Activated T-cell treated with anti-CD3 and anti-CD28 coated beads, Interleukin-2, amount 50 U/mL, for 72 hours (primary cell): ENCODE results near the gene UGT2A1. TPM values are rescaled to one million over a fixed set of nuclear protein-coding genes. Genes with fewer than 3 reads are reported as not detected.
"Not testable (repeated sequence)": the region's sequence is repeated elsewhere in the genome, so short reads cannot be mapped to it uniquely, and the experiment has no call there.

ENCODE experiments used
- ATAC-seq, 2 donors: fragments of 150-1000 bp; cut with Tn5 transposase; replicated peaks in 1 of 2; 2 replicates each; pipeline ENCODE4 v1.10.0; 2021; ENCODE audit warnings: moderate library complexity in 2 of 2, mild to moderate bottlenecking in 1 of 2
- DNase-seq, 2 donors: peaks; one replicate each; pipeline ENCODE4 v3.0.0; 2021 to 2022; ENCODE audit warnings: mixed read lengths in 1 of 2
- H3K27ac Mint-ChIP-seq: one replicate; pipeline ENCODE4 v1.8.0; 2022; ENCODE audit warnings: mild to moderate bottlenecking, moderate library complexity, mixed read lengths
- H3K27me3 Mint-ChIP-seq: one replicate; pipeline ENCODE4 v1.8.0; 2022; ENCODE audit warnings: low read depth, mixed read lengths
- H3K36me3 Mint-ChIP-seq, 2 donors: one replicate each; pipeline ENCODE4 v1.8.0; 2022; ENCODE audit warnings: mixed read lengths in 2 of 2, mild to moderate bottlenecking in 1 of 2; ENCODE audit not compliant: insufficient read depth in 2 of 2
- H3K4me1 Mint-ChIP-seq: one replicate; pipeline ENCODE4 v1.8.0; 2022; ENCODE audit warnings: low read depth, mixed read lengths
- H3K4me3 Mint-ChIP-seq, 2 donors: one replicate each; pipeline ENCODE4 v1.8.0; 2022; ENCODE audit warnings: mild to moderate bottlenecking in 2 of 2, mixed read lengths in 2 of 2, moderate library complexity in 2 of 2
- H3K9me3 Mint-ChIP-seq, 2 donors: one replicate each; pipeline ENCODE4 v1.8.0; 2022; ENCODE audit warnings: mixed read lengths in 2 of 2
- total RNA-seq, 2 donors: library from RNA; stranded (reverse); gene quantifications; one replicate each; pipeline ENCODE4 v1.2.3, GENCODE V29; 2022

The UGT2A1 gene
- total RNA-seq: not detected

GRCh38 chr4:69653147-69653546 lies at the start of gene UGT2A1:
Gene UGT2A1 (minus strand): TSS chr4:69653247. CDS start chr4:69647644, 5,603 bp downstream.
- DNase-seq (no peak), ATAC-seq (no peak)
- H3K4me3 Mint-ChIP-seq: no peak within 1 kb of the TSS
- H3K36me3 Mint-ChIP-seq: no peaks in the 10 kb centered on the region
- no peak within 1 kb of the TSS for H3K27ac Mint-ChIP-seq
- no peaks in the 10 kb centered on the region for H3K4me1 Mint-ChIP-seq
- no peaks in the 10 kb centered on the region for H3K9me3 Mint-ChIP-seq
- H3K27me3 Mint-ChIP-seq: no peaks in the 10 kb centered on the region

DNA sequence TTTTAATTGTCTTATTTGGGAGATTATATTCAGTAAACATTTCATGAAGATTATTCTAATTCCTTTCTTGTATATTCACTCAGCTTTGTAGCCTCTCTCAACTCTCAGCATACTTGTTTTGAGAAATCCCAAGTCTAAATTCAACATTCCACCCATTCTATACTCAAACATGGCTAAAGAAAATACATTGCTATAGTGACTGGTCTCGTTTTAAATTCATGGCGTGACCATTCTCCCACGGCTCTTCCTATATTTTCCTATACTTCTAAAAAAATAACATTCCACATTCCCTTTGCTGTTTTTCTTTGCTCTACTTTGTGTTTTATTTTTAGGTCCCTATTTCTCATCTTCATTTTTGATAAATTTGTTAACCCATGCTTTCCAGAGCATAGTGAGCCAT lies 49.2 kb upstream of the UGT2A1 start:
- Mint-ChIP-seq H3K27me3 (no peaks in the 10 kb centered on the region), H3K9me3 (peaks cover 3 to 5% of the 10 kb centered on the region in 2 donors), H3K4me1 (no peaks in the 10 kb centered on the region), H3K36me3 (peaks cover 0 to 3% of the 10 kb centered on the region in 2 donors), H3K27ac (no peak overlapping the region), H3K4me3 (no peak overlapping the region)
- ATAC-seq (no peak), DNase-seq (no peak)

DNA sequence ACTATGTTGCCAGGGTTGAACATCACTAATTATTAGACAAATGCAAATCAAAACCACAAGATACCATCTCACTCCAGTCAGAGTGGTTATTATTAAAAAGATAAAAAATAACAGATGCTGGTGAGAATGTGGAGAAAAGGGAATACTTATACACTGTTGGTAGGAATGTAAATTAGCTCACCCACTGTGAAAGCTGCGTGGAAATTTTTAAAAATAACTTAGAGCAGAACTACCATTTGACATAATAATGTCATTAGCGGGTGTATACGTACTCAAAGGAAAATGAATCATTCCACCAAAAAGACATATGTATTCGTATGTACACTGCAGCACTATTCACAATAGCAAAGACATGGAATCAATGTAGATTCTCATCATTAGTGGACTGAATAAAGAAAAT lies 48.6 kb upstream of the UGT2A1 start:
- no peak for ATAC-seq
- H3K4me3 Mint-ChIP-seq: no peak overlapping the region
- H3K9me3 Mint-ChIP-seq: peaks cover 3 to 5% of the 10 kb centered on the region in 2 donors
- no peak overlapping the region for H3K27ac Mint-ChIP-seq
- H3K4me1 Mint-ChIP-seq: no peaks in the 10 kb centered on the region
- no peak for DNase-seq
- peaks cover 0 to 3% of the 10 kb centered on the region in 2 donors for H3K36me3 Mint-ChIP-seq
- H3K27me3 Mint-ChIP-seq: no peaks in the 10 kb centered on the region

GRCh38 chr4:69697536-69698242 lies 44.6 kb upstream of the UGT2A1 start:
- DNase-seq (no peak), ATAC-seq (no peak)
- Mint-ChIP-seq H3K27ac (no peak overlapping the region), H3K4me1 (no peaks in the 10 kb centered on the region), H3K27me3 (no peaks in the 10 kb centered on the region), H3K4me3 (no peak overlapping the region), H3K36me3 (peaks cover 2 to 5% of the 10 kb centered on the region in 2 donors), H3K9me3 (peaks cover 7 to 8% of the 10 kb centered on the region in 2 donors)

DNA sequence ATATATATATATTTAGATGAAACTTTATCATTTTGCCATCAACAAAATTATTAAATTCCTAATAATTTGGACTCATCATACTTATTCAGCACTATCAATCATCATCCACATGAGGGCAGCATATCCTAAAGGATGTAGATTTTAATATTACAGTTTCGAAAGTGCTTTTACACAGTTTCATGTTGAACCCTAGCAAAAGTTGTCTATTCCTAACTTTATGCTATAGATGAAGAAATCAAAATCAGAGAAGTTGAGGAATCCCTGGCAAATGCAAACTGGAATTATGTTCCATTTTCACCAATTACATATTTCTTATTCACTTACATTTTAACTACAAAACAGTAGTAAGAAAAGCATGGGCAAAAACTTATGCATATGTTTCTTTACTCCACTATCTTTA lies 36.6 kb upstream of the UGT2A1 start:
- Mint-ChIP-seq H3K4me3 (no peak overlapping the region), H3K9me3 (peaks cover under 1 to 2% of the 10 kb centered on the region in 2 donors), H3K27me3 (no peaks in the 10 kb centered on the region), H3K27ac (no peak overlapping the region), H3K4me1 (no peaks in the 10 kb centered on the region), H3K36me3 (no peaks in the 10 kb centered on the region)
- ATAC-seq (no peak), DNase-seq (no peak)

GRCh38 chr4:69684804-69685203 lies 31.8 kb upstream of the UGT2A1 start:
- DNase-seq (no peak), ATAC-seq (no peak)
- no peak overlapping the region for H3K4me3 Mint-ChIP-seq
- H3K27ac Mint-ChIP-seq: no peak overlapping the region
- no peaks in the 10 kb centered on the region for H3K4me1 Mint-ChIP-seq
- no peaks in the 10 kb centered on the region for H3K36me3 Mint-ChIP-seq
- H3K9me3 Mint-ChIP-seq: no peaks in the 10 kb centered on the region
- no peaks in the 10 kb centered on the region for H3K27me3 Mint-ChIP-seq

DNA sequence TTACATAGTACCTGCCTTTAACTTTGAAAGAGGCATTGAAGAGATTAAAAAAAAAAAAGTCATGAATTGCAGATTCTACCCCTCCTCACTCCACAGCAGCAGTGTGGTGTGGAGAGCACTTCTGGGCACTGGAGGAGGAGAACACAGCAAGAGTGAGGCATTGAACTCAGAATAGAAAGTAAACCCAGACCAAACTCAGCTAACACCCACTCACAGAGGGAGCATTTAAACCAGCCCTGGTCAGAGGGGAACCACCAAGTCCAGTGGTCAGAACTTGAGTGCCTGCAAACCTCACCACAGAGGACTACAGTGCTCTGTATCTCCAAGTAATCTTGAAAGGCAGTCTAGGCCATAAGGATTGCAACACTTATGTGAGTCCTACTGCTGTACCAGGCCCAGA lies 15.6 kb upstream of the UGT2A1 start:
- H3K27ac Mint-ChIP-seq: no peak overlapping the region
- no peak for DNase-seq
- H3K36me3 Mint-ChIP-seq: peaks cover 0 to under 1% of the 10 kb centered on the region in 2 donors
- no peaks in the 10 kb centered on the region for H3K27me3 Mint-ChIP-seq
- H3K4me3 Mint-ChIP-seq: no peak overlapping the region
- no peaks in the 10 kb centered on the region for H3K4me1 Mint-ChIP-seq
- ATAC-seq: no peak
- H3K9me3 Mint-ChIP-seq: peaks cover 0 to 3% of the 10 kb centered on the region in 2 donors

DNA sequence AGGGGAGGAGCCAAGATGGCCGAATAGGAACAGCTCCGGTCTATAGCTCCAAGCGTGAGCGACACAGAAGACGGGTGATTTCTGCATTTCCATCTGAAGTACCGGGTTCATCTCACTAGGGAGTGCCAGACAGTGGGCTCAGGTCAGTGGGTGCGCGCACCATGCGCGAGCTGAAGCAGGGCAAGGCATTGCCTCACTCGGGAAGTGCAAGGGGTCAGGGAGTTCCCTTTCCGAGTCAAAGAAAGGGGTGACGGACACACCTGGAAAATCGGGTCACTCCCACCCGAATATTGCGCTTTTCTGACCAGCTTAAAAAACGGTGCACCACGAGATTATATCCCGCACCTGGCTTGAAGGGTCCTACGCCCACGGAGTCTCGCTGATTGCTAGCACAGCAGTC lies 11.0 kb upstream of the UGT2A1 start:
- DNase-seq, H3K27ac Mint-ChIP-seq, H3K4me1 Mint-ChIP-seq, ATAC-seq, H3K4me3 Mint-ChIP-seq, H3K27me3 Mint-ChIP-seq, H3K9me3 Mint-ChIP-seq: not testable (repeated sequence)
- peaks cover 3 to 10% of the 10 kb centered on the region in 2 donors for H3K36me3 Mint-ChIP-seq

- H3K4me3 Mint-ChIP-seq, DNase-seq, H3K27ac Mint-ChIP-seq, H3K9me3 Mint-ChIP-seq, H3K4me1 Mint-ChIP-seq, ATAC-seq, H3K27me3 Mint-ChIP-seq: not testable (repeated sequence)
- H3K36me3 Mint-ChIP-seq: peaks cover 3 to 10% of the 10 kb centered on the region in 2 donors
Observed at GRCh38 chr4:69661130-69661803, 8.2 kb upstream of the UGT2A1 start.

GRCh38 chr4:69658133-69658532 lies 5.1 kb upstream of the UGT2A1 start:
- ATAC-seq (no peak), DNase-seq (no peak)
- Mint-ChIP-seq H3K27ac (no peak overlapping the region), H3K36me3 (peaks cover 3 to 7% of the 10 kb centered on the region in 2 donors), H3K4me1 (no peaks in the 10 kb centered on the region), H3K4me3 (no peak overlapping the region), H3K9me3 (peaks cover 6 to 7% of the 10 kb centered on the region in 2 donors), H3K27me3 (no peaks in the 10 kb centered on the region)

- ATAC-seq (no peak), DNase-seq (no peak)
- no peak overlapping the region for H3K27ac Mint-ChIP-seq
- H3K27me3 Mint-ChIP-seq: no peaks in the 10 kb centered on the region
- H3K9me3 Mint-ChIP-seq: peaks cover 0 to 1% of the 10 kb centered on the region in 2 donors
- peaks cover 0 to 4% of the 10 kb centered on the region in 2 donors for H3K36me3 Mint-ChIP-seq
- H3K4me3 Mint-ChIP-seq: no peak overlapping the region
- H3K4me1 Mint-ChIP-seq: no peaks in the 10 kb centered on the region
Observed at GRCh38 chr4:69656653-69657158, 3.7 kb upstream of the UGT2A1 start.

DNA sequence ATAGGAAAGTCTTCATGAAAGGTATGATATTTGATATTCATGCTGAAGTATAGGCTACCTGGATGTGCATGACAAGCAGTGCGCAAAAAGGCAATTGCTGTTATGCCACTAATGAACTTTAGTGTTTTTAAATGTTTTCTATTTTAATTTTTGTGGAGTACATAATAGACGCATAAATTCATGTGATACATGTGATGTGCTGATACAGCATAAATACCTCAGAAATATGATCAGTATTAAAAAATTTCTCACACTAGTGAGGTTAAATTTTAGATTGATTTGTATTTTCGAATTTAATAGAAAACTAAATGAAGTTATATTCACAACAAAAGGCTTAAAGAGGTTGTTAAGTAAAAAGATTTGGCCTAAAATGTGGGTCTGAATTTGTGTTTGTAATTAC lies 2.2 kb downstream of the UGT2A1 start:
- Mint-ChIP-seq H3K4me1 (no peaks in the 10 kb centered on the region), H3K36me3 (no peaks in the 10 kb centered on the region), H3K4me3 (no peak overlapping the region), H3K9me3 (no peaks in the 10 kb centered on the region), H3K27me3 (no peaks in the 10 kb centered on the region), H3K27ac (no peak overlapping the region)
- ATAC-seq (no peak), DNase-seq (no peak)

DNA sequence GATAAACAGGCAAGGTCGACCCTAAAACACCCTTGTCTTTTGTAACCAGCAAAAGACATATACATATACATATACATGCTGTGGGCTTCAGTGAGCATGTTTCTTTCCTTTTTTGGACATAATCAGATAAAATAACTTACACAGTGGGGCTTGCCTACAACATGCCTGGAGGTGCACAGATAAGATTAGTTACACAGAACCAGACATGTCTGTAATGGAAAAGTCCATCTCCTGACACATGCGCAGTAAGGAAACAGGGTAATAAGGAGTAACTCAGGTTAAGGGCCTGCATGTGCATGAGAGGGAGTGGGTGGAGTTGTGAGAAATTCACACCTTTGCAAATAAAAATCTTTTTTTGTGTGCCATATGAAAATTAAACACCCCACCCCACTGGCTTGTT lies 3.4 kb downstream of the UGT2A1 start:
- DNase-seq (no peak), ATAC-seq (no peak)
- no peaks in the 10 kb centered on the region for H3K9me3 Mint-ChIP-seq
- no peak overlapping the region for H3K27ac Mint-ChIP-seq
- H3K4me3 Mint-ChIP-seq: no peak overlapping the region
- H3K4me1 Mint-ChIP-seq: no peaks in the 10 kb centered on the region
- no peaks in the 10 kb centered on the region for H3K27me3 Mint-ChIP-seq
- H3K36me3 Mint-ChIP-seq: no peaks in the 10 kb centered on the region
